ENCODE data around the gene LIX1.

DNA sequence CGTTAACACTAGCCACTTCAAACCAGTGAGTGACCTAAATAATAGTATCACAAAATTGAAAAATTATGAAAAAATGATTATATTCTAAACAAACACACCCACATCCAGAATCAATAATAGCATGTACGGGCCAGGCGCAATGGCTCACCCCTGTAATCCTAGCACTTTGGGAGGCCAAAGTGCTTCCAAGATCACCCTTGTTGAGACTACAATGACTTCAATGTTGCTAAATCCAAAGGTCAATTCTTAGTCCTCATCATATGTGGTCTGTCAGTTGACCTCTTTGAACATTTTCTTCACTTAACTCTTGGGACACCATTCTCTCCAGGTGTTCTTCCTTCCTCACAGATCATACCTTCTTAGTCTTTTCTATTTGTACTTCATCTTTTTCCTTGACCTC lies 29.3 kb upstream of the LIX1 start:
- TF ChIP-seq, protein P1, sequence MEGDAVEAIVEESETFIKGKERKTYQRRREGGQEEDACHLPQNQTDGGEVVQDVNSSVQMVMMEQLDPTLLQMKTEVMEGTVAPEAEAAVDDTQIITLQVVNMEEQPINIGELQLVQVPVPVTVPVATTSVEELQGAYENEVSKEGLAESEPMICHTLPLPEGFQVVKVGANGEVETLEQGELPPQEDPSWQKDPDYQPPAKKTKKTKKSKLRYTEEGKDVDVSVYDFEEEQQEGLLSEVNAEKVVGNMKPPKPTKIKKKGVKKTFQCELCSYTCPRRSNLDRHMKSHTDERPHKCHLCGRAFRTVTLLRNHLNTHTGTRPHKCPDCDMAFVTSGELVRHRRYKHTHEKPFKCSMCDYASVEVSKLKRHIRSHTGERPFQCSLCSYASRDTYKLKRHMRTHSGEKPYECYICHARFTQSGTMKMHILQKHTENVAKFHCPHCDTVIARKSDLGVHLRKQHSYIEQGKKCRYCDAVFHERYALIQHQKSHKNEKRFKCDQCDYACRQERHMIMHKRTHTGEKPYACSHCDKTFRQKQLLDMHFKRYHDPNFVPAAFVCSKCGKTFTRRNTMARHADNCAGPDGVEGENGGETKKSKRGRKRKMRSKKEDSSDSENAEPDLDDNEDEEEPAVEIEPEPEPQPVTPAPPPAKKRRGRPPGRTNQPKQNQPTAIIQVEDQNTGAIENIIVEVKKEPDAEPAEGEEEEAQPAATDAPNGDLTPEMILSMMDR (IDR thresholded peaks at IDR 0.05) = no peak
- no peak for TF ChIP-seq POLR2A (IDR thresholded peaks at IDR 0.05)

All from prostate gland (tissue), 2 donors.